ENCODE data around the gene NDUFS2. TPM values are rescaled to one million over a fixed set of nuclear protein-coding genes. Genes with fewer than 3 reads are reported as not detected.

The NDUFS2 gene
- total and polyA plus RNA-seq, 11 donors = 157 to 460 (median 289) TPM

GRCh38 chr1:161190962-161191521 is 11.1 kb upstream of the NDUFS2 start:
- Histone ChIP-seq H3K9me3 (no peaks in the 10 kb centered on the region), H3K36me3 (peaks cover 0 to 44% (median 7%) of the 10 kb centered on the region in 9 donors), H3K4me1 (peaks cover 0 to 77% (median 23%) of the 10 kb centered on the region in 12 donors), H3K27ac (no peak overlapping the region), H3K27me3 (no peaks in the 10 kb centered on the region), H3K4me3 (peak overlapping the region in 1 of 12 donors; percentile 14)
- peak in 1 of 4 donors; percentile 6 for ATAC-seq
- TF ChIP-seq CTCF (IDR thresholded peaks at IDR 0.05) = no peak
- TF ChIP-seq POLR2A (IDR thresholded peaks at IDR 0.05) = no peak
- WGBS, 4 donors = 64 to 75% (median 70%) methylated on average over 12 to 22 of the region's 22 CpGs
- DNase-seq = peak in 1 of 5 donors; percentile 56
- intact Hi-C loops (cut with DNase I) = loop anchor here in 4 of 10 donors (5.0 to 10.0 kb wide), 3 partner anchors 36 to 194 kb away; partner anchors contain the start of gene TOMM40L (in 1 of the 4)

GRCh38 chr1:161191971-161192370 is 10.2 kb upstream of the NDUFS2 start:
- H3K27me3 ChIP-seq = no peaks in the 10 kb centered on the region
- peaks cover 0 to 51% (median 7%) of the 10 kb centered on the region in 9 donors for H3K36me3 ChIP-seq
- peak overlapping the region in 1 of 12 donors; percentile 14 for H3K4me3 ChIP-seq
- WGBS, 4 donors = 63 to 76% (median 68%) methylated on average over 7 to 8 of the region's 8 CpGs
- TF ChIP-seq POLR2A (IDR thresholded peaks at IDR 0.05) = no peak
- no peak for TF ChIP-seq CTCF (IDR thresholded peaks at IDR 0.05)
- H3K27ac ChIP-seq = peak overlapping the region in 1 of 12 donors; percentile 98
- ATAC-seq (no peak), DNase-seq (peak in 1 of 5 donors; percentile 48)
- H3K9me3 ChIP-seq = no peaks in the 10 kb centered on the region
- intact Hi-C loops (cut with DNase I) = loop anchor here in 4 of 10 donors (1.0 to 10.0 kb wide), 4 partner anchors 32 to 193 kb away; partner anchors contain the start of gene TOMM40L (in 1 of the 4)
- H3K4me1 ChIP-seq = peaks cover 0 to 76% (median 25%) of the 10 kb centered on the region in 12 donors

- ATAC-seq (peak; percentile 30 to 62 (median 50)), DNase-seq (peak in 4 of 5 donors; percentile 57 to 70 (median 68))
- H3K9me3 ChIP-seq = no peaks in the 10 kb centered on the region
- 42 to 52% (median 49%) methylated on average over 14 to 15 of the region's 15 CpGs for WGBS, 4 donors
- peak overlapping the region in 6 of 12 donors; percentile 3 to 98 (median 62) for H3K27ac ChIP-seq
- peak overlapping the region in 3 of 12 donors; percentile 56 to 62 (median 60) for H3K4me3 ChIP-seq
- peaks cover 0 to 51% (median 7%) of the 10 kb centered on the region in 9 donors for H3K36me3 ChIP-seq
- H3K4me1 ChIP-seq = peaks cover 0 to 73% (median 32%) of the 10 kb centered on the region in 12 donors
- TF ChIP-seq POLR2A (IDR thresholded peaks at IDR 0.05) (no peak), CTCF (IDR thresholded peaks at IDR 0.05) (peak; percentile 80 to 92 (median 87))
- intact Hi-C loops (cut with DNase I) = loop anchor here in 4 of 10 donors (1.0 to 10.0 kb wide), 4 partner anchors 32 to 192 kb away; partner anchors contain the start of gene TOMM40L (in 1 of the 4)
- H3K27me3 ChIP-seq = no peaks in the 10 kb centered on the region
These were observed 9.4 kb upstream of the NDUFS2 start for GRCh38 chr1:161192476-161193465.
